Upper lobe of right lung (tissue), 1 donor: Measurements from ENCODE around the gene DHCR7. TPM values are rescaled to one million over a fixed set of nuclear protein-coding genes. Genes with fewer than 3 reads are reported as not detected.

Source experiments
- ATAC-seq: fragments of 200-7000 bp; cut with Tn5 transposase; one replicate; pipeline ENCODE4 v1.9.1; 2020; ENCODE audit warnings: mild to moderate bottlenecking, moderate library complexity
- DNase-seq: peaks from one replicate; pipeline ENCODE4 v3.0.0-alpha.2; 2020
- H3K27ac ChIP-seq: fragments of 200-600 bp; one replicate; pipeline ENCODE4 v1.8.0; 2022
- H3K27me3 ChIP-seq: fragments of 200-600 bp; one replicate; pipeline ENCODE4 v1.8.0; 2022; ENCODE audit warnings: mild to moderate bottlenecking
- H3K36me3 ChIP-seq: fragments of 200-600 bp; one replicate; pipeline ENCODE4 v1.8.0; 2022
- H3K4me1 ChIP-seq: fragments of 200-600 bp; one replicate; pipeline ENCODE4 v1.8.0; 2022
- H3K4me3 ChIP-seq: fragments of 200-600 bp; one replicate; pipeline ENCODE4 v1.8.0; 2022; ENCODE audit warnings: mild to moderate bottlenecking
- H3K9me3 ChIP-seq: fragments of 200-600 bp; one replicate; pipeline ENCODE4 v1.8.0; 2022
- CTCF ChIP-seq: fragments of 200-600 bp; IDR thresholded peaks from one replicate; pipeline ENCODE4 v1.8.0; 2022; ENCODE audit warnings: antibody characterized with exemption
- intact Hi-C: fragments of 100-400 bp; cut with DNase I; formaldehyde crosslinking; loops from one replicate; pipeline ENCODE4 v1.11.0; 2022
- total RNA-seq: library from RNA; stranded (reverse); fragmentation: NEBNext Ultra II Directional; extraction: Animal tissue kit (Norgen Biotek cat#: 25700); gene quantifications from one replicate; pipeline ENCODE4 v1.2.1, GENCODE V29; 2021
- donor health status: DM: no; HTN: yes; CAD: no; lungs with severe emphysema.

Gene DHCR7
- total RNA-seq, 1 donor from 2014 or later, result 105 TPM

GRCh38 chr11:71453037-71453917 is 5.1 kb upstream of the DHCR7 start, which contains the start of gene NADSYN1:
TSS of gene NADSYN1 (plus strand) at chr11:71453203. CDS start at chr11:71453297, 94 bp downstream.
- ATAC-seq, result peak; percentile 92

GRCh38 chr11:71452199-71453036 is 4.2 kb upstream of the DHCR7 start:
- peak overlapping the region; percentile 90 for H3K27ac ChIP-seq
- TF ChIP-seq CTCF, result no peak
- peaks cover 28% of the 10 kb centered on the region for H3K4me1 ChIP-seq
- H3K4me3 ChIP-seq, result peak overlapping the region; percentile 76
- no peaks in the 10 kb centered on the region for H3K9me3 ChIP-seq
- H3K27me3 ChIP-seq, result no peaks in the 10 kb centered on the region
- intact Hi-C loops, result no loop called here
- peaks cover 26% of the 10 kb centered on the region for H3K36me3 ChIP-seq
- DNase-seq (no peak), ATAC-seq (no peak)

More at GRCh38 chr11:71453037-71453917, 5.1 kb upstream of the DHCR7 start, which contains the start of gene NADSYN1:
- intact Hi-C loops, result no loop called here
- Histone ChIP-seq H3K36me3 (peaks cover 35% of the 10 kb centered on the region), H3K4me1 (peaks cover 26% of the 10 kb centered on the region), H3K4me3 (peak within 1 kb of the TSS; percentile 76), H3K9me3 (no peaks in the 10 kb centered on the region), H3K27me3 (no peaks in the 10 kb centered on the region), H3K27ac (peak within 1 kb of the TSS; percentile 90)
- DNase-seq, result peak; percentile 99
- no peak for TF ChIP-seq CTCF

GRCh38 chr11:71451596-71452198 is 3.5 kb upstream of the DHCR7 start:
- no peak for DNase-seq
- Histone ChIP-seq H3K9me3 (no peaks in the 10 kb centered on the region), H3K4me1 (peaks cover 35% of the 10 kb centered on the region), H3K36me3 (peaks cover 19% of the 10 kb centered on the region), H3K4me3 (peak overlapping the region; percentile 76), H3K27me3 (no peaks in the 10 kb centered on the region), H3K27ac (peak overlapping the region; percentile 90)
- TF ChIP-seq CTCF, result no peak
- intact Hi-C loops, result no loop called here
- no peak for ATAC-seq

GRCh38 chr11:71450939-71451338 is 2.7 kb upstream of the DHCR7 start:
- H3K27me3 ChIP-seq, result no peaks in the 10 kb centered on the region
- H3K36me3 ChIP-seq, result peaks cover 11% of the 10 kb centered on the region
- H3K4me1 ChIP-seq, result peaks cover 37% of the 10 kb centered on the region
- intact Hi-C loops, result no loop called here
- no peaks in the 10 kb centered on the region for H3K9me3 ChIP-seq
- H3K27ac ChIP-seq, result no peak overlapping the region
- DNase-seq, result no peak
- H3K4me3 ChIP-seq, result no peak overlapping the region
- ATAC-seq, result no peak
- TF ChIP-seq CTCF, result no peak

- no peaks in the 10 kb centered on the region for H3K9me3 ChIP-seq
- no peak overlapping the region for H3K27ac ChIP-seq
- peaks cover 7% of the 10 kb centered on the region for H3K36me3 ChIP-seq
- DNase-seq (no peak), ATAC-seq (no peak)
- no peak for TF ChIP-seq CTCF
- H3K4me3 ChIP-seq, result no peak overlapping the region
- peaks cover 37% of the 10 kb centered on the region for H3K4me1 ChIP-seq
- H3K27me3 ChIP-seq, result no peaks in the 10 kb centered on the region
- intact Hi-C loops, result no loop called here
Measured at GRCh38 chr11:71450507-71450906, 2.3 kb upstream of the DHCR7 start.
